ENCODE measurements around the gene DRC1.

Gene DRC1

DNA sequence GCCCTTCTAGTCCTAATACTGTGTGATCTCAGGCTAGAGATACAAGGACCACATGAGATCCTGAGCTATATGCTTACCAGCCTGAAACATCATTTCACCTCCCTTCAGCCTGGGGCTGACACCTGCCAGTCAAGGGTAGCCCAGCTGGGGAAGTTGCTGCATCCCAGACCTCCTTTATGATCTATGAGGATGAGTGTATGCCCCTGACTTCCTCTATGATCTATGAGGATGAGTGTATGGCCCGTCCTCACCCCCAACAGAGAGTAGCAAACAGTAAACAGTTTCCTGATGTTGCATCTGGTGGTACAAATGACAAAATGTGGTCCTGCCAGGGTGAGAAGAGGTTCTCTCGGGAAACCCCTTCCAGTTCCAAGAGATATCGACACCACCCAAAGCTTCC is 85.1 kb downstream of the DRC1 start:
- no peak for DNase-seq (ENCODE audit: extremely low read depth, insufficient read length)

DNA sequence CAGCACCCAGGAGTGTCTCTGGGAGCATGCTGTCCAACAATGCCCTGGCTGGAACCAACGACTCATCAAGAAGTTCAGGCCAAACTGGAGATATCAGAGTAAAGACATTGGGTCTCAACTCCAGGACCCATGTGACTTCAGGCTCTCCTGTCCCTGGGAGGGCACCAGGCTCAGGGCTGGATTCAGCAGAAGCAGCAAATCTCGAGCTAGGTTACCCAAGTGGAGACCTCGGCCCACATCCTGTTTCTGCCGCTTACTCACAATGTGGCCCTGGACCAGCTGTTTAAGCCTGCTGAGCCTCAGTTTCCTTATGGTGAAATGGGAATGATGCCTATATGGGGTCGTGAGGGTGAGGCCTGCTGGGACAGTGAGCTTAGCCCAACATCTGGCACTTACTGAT is 85.5 kb downstream of the DRC1 start:
- no peak for DNase-seq (ENCODE audit: extremely low read depth, insufficient read length)
- Histone ChIP-seq H3K36me3 (ENCODE audit: control insufficient read depth, insufficient read depth, low read length) (no peaks in the 10 kb centered on the region), H3K27me3 (replicated peaks; ENCODE audit: control insufficient read depth, insufficient read depth, low read length) (peaks cover 1% of the 10 kb centered on the region), H3K4me3 (replicated peaks; ENCODE audit: low read depth, low read length) (no peak overlapping the region)
- TF ChIP-seq, protein P1, sequence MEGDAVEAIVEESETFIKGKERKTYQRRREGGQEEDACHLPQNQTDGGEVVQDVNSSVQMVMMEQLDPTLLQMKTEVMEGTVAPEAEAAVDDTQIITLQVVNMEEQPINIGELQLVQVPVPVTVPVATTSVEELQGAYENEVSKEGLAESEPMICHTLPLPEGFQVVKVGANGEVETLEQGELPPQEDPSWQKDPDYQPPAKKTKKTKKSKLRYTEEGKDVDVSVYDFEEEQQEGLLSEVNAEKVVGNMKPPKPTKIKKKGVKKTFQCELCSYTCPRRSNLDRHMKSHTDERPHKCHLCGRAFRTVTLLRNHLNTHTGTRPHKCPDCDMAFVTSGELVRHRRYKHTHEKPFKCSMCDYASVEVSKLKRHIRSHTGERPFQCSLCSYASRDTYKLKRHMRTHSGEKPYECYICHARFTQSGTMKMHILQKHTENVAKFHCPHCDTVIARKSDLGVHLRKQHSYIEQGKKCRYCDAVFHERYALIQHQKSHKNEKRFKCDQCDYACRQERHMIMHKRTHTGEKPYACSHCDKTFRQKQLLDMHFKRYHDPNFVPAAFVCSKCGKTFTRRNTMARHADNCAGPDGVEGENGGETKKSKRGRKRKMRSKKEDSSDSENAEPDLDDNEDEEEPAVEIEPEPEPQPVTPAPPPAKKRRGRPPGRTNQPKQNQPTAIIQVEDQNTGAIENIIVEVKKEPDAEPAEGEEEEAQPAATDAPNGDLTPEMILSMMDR (IDR thresholded peaks at IDR 0.05; ENCODE audit: insufficient read depth, low read length, poor library complexity, severe bottlenecking), result no peak

More for the DNA sequence above, 85.1 kb downstream of the DRC1 start:
- Histone ChIP-seq H3K36me3 (ENCODE audit: control insufficient read depth, insufficient read depth, low read length) (no peaks in the 10 kb centered on the region), H3K27me3 (replicated peaks; ENCODE audit: control insufficient read depth, insufficient read depth, low read length) (peaks cover 1% of the 10 kb centered on the region), H3K4me3 (replicated peaks; ENCODE audit: low read depth, low read length) (no peak overlapping the region)
- TF ChIP-seq, protein P1 (IDR thresholded peaks at IDR 0.05; ENCODE audit: insufficient read depth, low read length, poor library complexity, severe bottlenecking), result no peak

- peaks cover 1% of the 10 kb centered on the region for H3K27me3 ChIP-seq (replicated peaks; ENCODE audit: control insufficient read depth, insufficient read depth, low read length)
- TF ChIP-seq, protein P1 (IDR thresholded peaks at IDR 0.05; ENCODE audit: insufficient read depth, low read length, poor library complexity, severe bottlenecking), result no peak
- H3K36me3 ChIP-seq (ENCODE audit: control insufficient read depth, insufficient read depth, low read length), result no peaks in the 10 kb centered on the region
- DNase-seq (ENCODE audit: extremely low read depth, insufficient read length), result no peak
- H3K4me3 ChIP-seq (replicated peaks; ENCODE audit: low read depth, low read length), result no peak overlapping the region
Observed at GRCh38 chr2:26488463-26489212, 86.9 kb downstream of the DRC1 start.

- TF ChIP-seq, protein P1 (IDR thresholded peaks at IDR 0.05; ENCODE audit: insufficient read depth, low read length, poor library complexity, severe bottlenecking), result no peak
- no peaks in the 10 kb centered on the region for H3K36me3 ChIP-seq (ENCODE audit: control insufficient read depth, insufficient read depth, low read length)
- no peak for DNase-seq (ENCODE audit: extremely low read depth, insufficient read length)
- H3K4me3 ChIP-seq (replicated peaks; ENCODE audit: low read depth, low read length), result no peak overlapping the region
- H3K27me3 ChIP-seq (replicated peaks; ENCODE audit: control insufficient read depth, insufficient read depth, low read length), result peaks cover 1% of the 10 kb centered on the region
Observed at GRCh38 chr2:26489213-26489850, 87.6 kb downstream of the DRC1 start.

DNA sequence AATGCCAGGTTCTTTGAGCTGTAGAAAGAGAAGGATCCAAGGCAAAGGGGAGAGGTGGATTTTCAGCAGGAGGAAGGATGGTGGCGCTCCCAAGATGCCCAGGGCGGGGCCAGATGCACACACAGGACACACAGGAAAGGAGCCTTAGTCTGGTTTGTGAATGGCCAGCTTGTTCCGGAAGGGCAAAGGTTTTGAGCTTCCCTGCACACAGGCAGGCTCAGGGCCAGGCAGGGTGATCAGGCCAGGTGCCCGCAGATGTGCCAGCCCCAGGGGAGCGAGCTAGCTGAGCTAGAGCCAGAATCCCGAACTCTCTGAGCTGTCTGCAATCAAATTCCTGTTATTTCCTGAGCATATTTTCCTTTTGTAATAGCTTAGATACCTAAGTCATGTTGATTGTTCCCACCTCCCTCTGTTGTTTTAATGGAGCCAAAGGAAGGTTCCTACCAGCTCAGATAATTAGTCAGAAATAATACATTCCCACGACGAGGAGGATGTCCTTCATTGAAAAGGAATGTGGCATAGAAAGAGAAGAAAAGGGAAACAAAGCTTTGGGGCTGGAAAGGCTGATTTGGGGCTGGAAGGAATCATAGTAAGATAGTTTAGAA is 89.9 kb downstream of the DRC1 start:
- no peaks in the 10 kb centered on the region for H3K36me3 ChIP-seq (ENCODE audit: control insufficient read depth, insufficient read depth, low read length)
- DNase-seq (ENCODE audit: extremely low read depth, insufficient read length), result no peak
- TF ChIP-seq, protein P1 (IDR thresholded peaks at IDR 0.05; ENCODE audit: insufficient read depth, low read length, poor library complexity, severe bottlenecking), result no peak
- H3K27me3 ChIP-seq (replicated peaks; ENCODE audit: control insufficient read depth, insufficient read depth, low read length), result peaks cover under 1% of the 10 kb centered on the region
- no peak overlapping the region for H3K4me3 ChIP-seq (replicated peaks; ENCODE audit: low read depth, low read length)
